PC-3 (cell line): Measurements from ENCODE around the gene PLEKHA5. TPM values are rescaled to one million over a fixed set of nuclear protein-coding genes. Genes with fewer than 3 reads are reported as not detected.
A peak's percentile ranks its signal among the peaks of the same experiment; 100 is the strongest.

Experiments used
- ATAC-seq: fragments of 200-7000 bp; cut with Tn5 transposase; 2 replicates; pipeline ENCODE4 v1.9.1; 2020; ENCODE audit warnings: mild to moderate bottlenecking, moderate library complexity
- BruUV-seq: library from RNA; stranded (reverse); fragments of 400-500 nt; replicated peaks from 2 replicates; lab custom pipeline; 2021; lab: Mats Ljungman, UMichigan
- CTCF ChIA-PET: fragments of 300-600 bp; sonication (Branson Sonifier 250); formaldehyde crosslinking; loops from one replicate; lab custom pipeline; 2022; ENCODE audit warnings: antibody characterized with exemption; lab: Charles Lee
- POLR2A ChIA-PET: fragments of 300-600 bp; sonication (Branson Sonifier 250); formaldehyde crosslinking; loops from one replicate; lab custom pipeline; 2022; ENCODE audit warnings: antibody characterized with exemption; ENCODE audit not compliant: unreplicated experiment; lab: Charles Lee
- DNase-seq: peaks from one replicate; pipeline ENCODE4 v3.0.0-alpha.2; 2015
- H2AFZ ChIP-seq: fragments of 300-600 bp; sonication (generic); 2 replicates; pipeline ENCODE4 v1.6.0; 2016; ENCODE audit warnings: antibody characterized with exemption, low read length
- H3F3A ChIP-seq: fragments of 300-600 bp; sonication (generic); one replicate; pipeline ENCODE4 v1.6.0; 2017; ENCODE audit warnings: antibody characterized with exemption, low read length, control low read depth, mild to moderate bottlenecking; ENCODE audit not compliant: unreplicated experiment
- H3K27ac ChIP-seq: fragments of 300-600 bp; sonication (generic); 2 replicates; pipeline ENCODE4 v1.5.1; 2016; ENCODE audit warnings: mild to moderate bottlenecking, low read length
- H3K27me3 ChIP-seq: fragments of 300-600 bp; sonication (generic); 2 replicates; pipeline ENCODE4 v1.6.1; 2016; ENCODE audit warnings: low read length, mixed read lengths
- H3K36me3 ChIP-seq: fragments of 300-600 bp; sonication (generic); 2 replicates; pipeline ENCODE4 v1.6.1; 2016; ENCODE audit warnings: low read depth, mixed run types, low read length, mixed read lengths
- H3K4me1 ChIP-seq: fragments of 300-600 bp; sonication (generic); 2 replicates; pipeline ENCODE4 v1.5.1; 2016; ENCODE audit warnings: low read length; ENCODE audit not compliant: insufficient read depth
- H3K4me2 ChIP-seq: fragments of 300-600 bp; sonication (generic); 2 replicates; pipeline ENCODE4 v1.6.0; 2016; ENCODE audit warnings: low read length
- H3K4me3 ChIP-seq: fragments of 300-600 bp; sonication (generic); 2 replicates; pipeline ENCODE4 v1.5.1; 2016; ENCODE audit warnings: mild to moderate bottlenecking, low read length, mixed read lengths
- H3K79me2 ChIP-seq: fragments of 300-600 bp; sonication (generic); 2 replicates; pipeline ENCODE4 v1.6.1; 2017; ENCODE audit warnings: low read length, mixed read lengths
- H3K9ac ChIP-seq: fragments of 300-600 bp; sonication (generic); 2 replicates; pipeline ENCODE4 v1.6.0; 2016; ENCODE audit warnings: mild to moderate bottlenecking, low read length
- H3K9me2 ChIP-seq: fragments of 300-600 bp; sonication (generic); replicated peaks from 2 replicates; pipeline ENCODE4 v1.6.1; 2016; ENCODE audit warnings: mixed run types, low read length, mixed read lengths
- H3K9me3 ChIP-seq: fragments of 300-600 bp; sonication (generic); 2 replicates; pipeline ENCODE4 v1.6.1; 2016; ENCODE audit warnings: low read length, mixed read lengths
- H4K20me1 ChIP-seq: fragments of 300-600 bp; sonication (generic); 2 replicates; pipeline ENCODE4 v1.6.1; 2016; ENCODE audit warnings: low read length, mixed read lengths
- EZH2 ChIP-seq: fragments of 300-600 bp; sonication (generic); IDR thresholded peaks from one replicate; pipeline ENCODE4 v1.6.1; 2017; ENCODE audit warnings: antibody characterized with exemption, mild to moderate bottlenecking, low read length; ENCODE audit not compliant: unreplicated experiment
- EZH2phosphoT487 ChIP-seq: fragments of 300-600 bp; sonication (generic); IDR thresholded peaks from 2 replicates; pipeline ENCODE4 v1.6.1; 2018; ENCODE audit warnings: mild to moderate bottlenecking, antibody characterized with exemption, low read length, borderline replicate concordance
- intact Hi-C: fragments of 100-400 bp; cut with micrococcal nuclease; formaldehyde crosslinking; loops from 2 replicates; pipeline ENCODE4 v1.9.0; 2023
- total RNA-seq: library from RNA; depleted of rRNA; stranded (reverse); fragments of >200 nt; gene quantifications from 2 replicates; pipeline ENCODE4 v1.2.3, GENCODE V29; 2014
- TF ChIP-seq, protein P1 (sequence below): fragments of 300-600 bp; sonication (generic); conservative IDR thresholded peaks from 2 replicates; pipeline ENCODE4 v1.5.1; 2017; ENCODE audit warnings: antibody characterized with exemption, low read depth, mild to moderate bottlenecking, low read length

Gene PLEKHA5
- total RNA-seq, 1 experiment from 2014 or later = 16.7 TPM

DNA sequence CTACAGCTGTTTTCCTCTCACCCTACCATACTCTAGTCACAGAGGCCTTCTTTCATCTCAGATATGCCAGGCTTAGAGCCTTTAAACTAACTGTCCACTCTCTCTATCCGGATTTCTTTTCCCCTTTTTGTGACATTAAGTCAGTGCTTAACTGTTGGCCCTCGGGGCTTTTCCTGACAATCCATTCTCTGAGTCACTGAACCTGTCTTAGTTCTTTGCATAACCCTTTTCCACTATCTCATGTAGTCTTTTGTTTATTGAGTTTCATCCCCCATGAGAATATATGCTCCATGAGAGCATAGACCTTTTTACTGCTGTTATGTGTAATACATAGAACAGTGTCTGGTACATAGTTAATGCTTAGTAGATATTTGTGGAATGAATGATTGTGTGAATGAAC, 68.7 kb downstream of the PLEKHA5 start:
- H2AFZ ChIP-seq = no peak overlapping the region
- DNase-seq = peak; percentile 80
- ChIA-PET CTCF (no interaction called here), POLR2A (no interaction called here)
- peak overlapping the region; percentile 32; the same call in 1 of the 2 replicates for H3K9ac ChIP-seq
- no TSS peak for BruUV-seq
- H3K9me3 ChIP-seq = no peaks in the 10 kb centered on the region
- peak; percentile 89 for ATAC-seq
- no peaks in the 10 kb centered on the region for H3F3A ChIP-seq
- H4K20me1 ChIP-seq = no peaks in the 10 kb centered on the region
- no peaks in the 10 kb centered on the region for H3K9me2 ChIP-seq
- H3K4me3 ChIP-seq = no peak overlapping the region
- no peaks in the 10 kb centered on the region for H3K36me3 ChIP-seq
- peak overlapping the region; percentile 29 for H3K4me2 ChIP-seq
- peak overlapping the region; percentile 72 for H3K27ac ChIP-seq
- TF ChIP-seq EZH2phosphoT487 = no peak
- TF ChIP-seq, protein P1, sequence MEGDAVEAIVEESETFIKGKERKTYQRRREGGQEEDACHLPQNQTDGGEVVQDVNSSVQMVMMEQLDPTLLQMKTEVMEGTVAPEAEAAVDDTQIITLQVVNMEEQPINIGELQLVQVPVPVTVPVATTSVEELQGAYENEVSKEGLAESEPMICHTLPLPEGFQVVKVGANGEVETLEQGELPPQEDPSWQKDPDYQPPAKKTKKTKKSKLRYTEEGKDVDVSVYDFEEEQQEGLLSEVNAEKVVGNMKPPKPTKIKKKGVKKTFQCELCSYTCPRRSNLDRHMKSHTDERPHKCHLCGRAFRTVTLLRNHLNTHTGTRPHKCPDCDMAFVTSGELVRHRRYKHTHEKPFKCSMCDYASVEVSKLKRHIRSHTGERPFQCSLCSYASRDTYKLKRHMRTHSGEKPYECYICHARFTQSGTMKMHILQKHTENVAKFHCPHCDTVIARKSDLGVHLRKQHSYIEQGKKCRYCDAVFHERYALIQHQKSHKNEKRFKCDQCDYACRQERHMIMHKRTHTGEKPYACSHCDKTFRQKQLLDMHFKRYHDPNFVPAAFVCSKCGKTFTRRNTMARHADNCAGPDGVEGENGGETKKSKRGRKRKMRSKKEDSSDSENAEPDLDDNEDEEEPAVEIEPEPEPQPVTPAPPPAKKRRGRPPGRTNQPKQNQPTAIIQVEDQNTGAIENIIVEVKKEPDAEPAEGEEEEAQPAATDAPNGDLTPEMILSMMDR = no peak
- TF ChIP-seq EZH2 = no peak
- H3K79me2 ChIP-seq = no peaks in the 10 kb centered on the region
- peaks cover 14% of the 10 kb centered on the region for H3K4me1 ChIP-seq
- intact Hi-C loops = loop anchor here (10.0 kb wide), 1 partner anchor 763 kb away; no protein-coding TSS in a partner anchor
- H3K27me3 ChIP-seq = no peaks in the 10 kb centered on the region

DNA sequence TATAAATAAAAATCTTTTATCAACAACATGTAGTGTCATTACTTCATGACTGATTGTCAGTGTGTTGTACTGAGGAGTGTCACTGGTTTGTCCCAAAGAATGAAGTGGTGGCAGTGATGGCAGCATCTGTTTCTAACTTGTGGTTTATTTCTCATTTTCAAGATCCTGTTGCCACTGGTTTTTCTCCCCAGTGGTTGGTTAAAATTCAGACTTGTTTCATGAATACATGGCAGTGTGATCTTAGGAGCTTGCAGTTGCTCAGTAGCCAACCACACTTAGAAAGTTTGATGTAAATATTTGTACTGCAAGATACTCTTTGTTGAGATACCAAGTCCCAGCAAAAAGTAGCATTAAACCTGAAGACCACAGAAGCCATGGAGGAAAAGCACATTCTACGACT, 69.8 kb downstream of the PLEKHA5 start:
- Histone ChIP-seq H3K4me3 (no peak overlapping the region), H2AFZ (no peak overlapping the region), H3K79me2 (no peaks in the 10 kb centered on the region), H3K9me2 (no peaks in the 10 kb centered on the region), H3K4me2 (no peak overlapping the region), H3K9me3 (no peaks in the 10 kb centered on the region), H3K27ac (no peak overlapping the region), H3F3A (no peaks in the 10 kb centered on the region), H3K36me3 (no peaks in the 10 kb centered on the region), H3K9ac (no peak overlapping the region), H4K20me1 (no peaks in the 10 kb centered on the region), H3K4me1 (peaks cover 14% of the 10 kb centered on the region), H3K27me3 (no peaks in the 10 kb centered on the region)
- no peak for DNase-seq
- CTCF ChIA-PET = no interaction called here
- POLR2A ChIA-PET = no interaction called here
- BruUV-seq = no TSS peak
- intact Hi-C loops = loop anchor here (10.0 kb wide), 1 partner anchor 765 kb away; no protein-coding TSS in a partner anchor
- no peak for TF ChIP-seq EZH2phosphoT487
- TF ChIP-seq EZH2 = no peak
- TF ChIP-seq, protein P1 = no peak
- no peak for ATAC-seq

GRCh38 chr12:19200261-19200660, 70.7 kb downstream of the PLEKHA5 start:
- Histone ChIP-seq H3F3A (no peaks in the 10 kb centered on the region), H3K27ac (no peak overlapping the region), H3K4me3 (no peak overlapping the region), H4K20me1 (no peaks in the 10 kb centered on the region), H3K9me3 (no peaks in the 10 kb centered on the region), H3K9me2 (no peaks in the 10 kb centered on the region), H3K4me1 (peaks cover 14% of the 10 kb centered on the region), H3K79me2 (no peaks in the 10 kb centered on the region), H3K27me3 (no peaks in the 10 kb centered on the region), H3K36me3 (no peaks in the 10 kb centered on the region), H2AFZ (no peak overlapping the region), H3K9ac (no peak overlapping the region), H3K4me2 (no peak overlapping the region)
- BruUV-seq = no TSS peak
- intact Hi-C loops = no loop called here
- CTCF ChIA-PET = no interaction called here
- ATAC-seq (no peak), DNase-seq (no peak)
- TF ChIP-seq EZH2 (no peak), EZH2phosphoT487 (no peak)
- TF ChIP-seq, protein P1 = no peak
- POLR2A ChIA-PET = no interaction called here
